HepG2 (cell line): ENCODE results near the gene BMERB1. TPM values are rescaled to one million over a fixed set of nuclear protein-coding genes. Genes with fewer than 3 reads are reported as not detected.

ENCODE experiments used
- ATAC-seq: fragments of 200-7000 bp; cut with Tn5 transposase; 3 replicates; pipeline ENCODE4 v1.9.1; 2020; ENCODE audit warnings: mild to moderate bottlenecking, moderate library complexity
- BruUV-seq: library from RNA; stranded (reverse); fragments of 400-500 nt; replicated peaks from 2 replicates; lab custom pipeline; 2021; lab: Mats Ljungman, UMichigan
- CTCF ChIA-PET: fragments of 300-600 bp; formaldehyde crosslinking; extraction: SDS; loops from one replicate; lab custom pipeline; 2021; ENCODE audit warnings: low total read pairs, inconsistent platforms, low intra/inter-chr PET ratio; lab: Yijun Ruan, JAX
- POLR2A ChIA-PET: fragments of 350-600 bp; sonication (Branson Sonifier 250); formaldehyde crosslinking; loops from one replicate; lab custom pipeline; 2020; ENCODE audit warnings: antibody characterized with exemption, inconsistent platforms; lab: Yijun Ruan, JAX
- DNase-seq: peaks from one replicate; pipeline ENCODE4 v3.0.0-alpha.2; 2015; ENCODE audit warnings: low spot score
- FAIRE-seq: peaks from 3 replicates; lab custom pipeline; 2011; peaks lifted over from hg19 to GRCh38; lab: Jason Lieb, UNC
- H2AFZ ChIP-seq: one replicate; pipeline ENCODE4 v1.6.1; 2011; ENCODE audit warnings: low read length, inconsistent platforms
- H3K27ac ChIP-seq: fragments of 300-600 bp; 3 replicates; pipeline ENCODE4 v1.8.0; 2011; ENCODE audit warnings: mixed run types, mild to moderate bottlenecking, mixed read lengths, low read length, inconsistent platforms; ENCODE audit not compliant: insufficient read depth; ENCODE audit errors: extremely low read length
- H3K27me3 ChIP-seq, 2 experiments: fragments of 200-600 bp in 1 of 2; 2 replicates in 1 of 2; 3 replicates in 1 of 2; pipeline versions ENCODE4 v1.6.0 to v1.8.0; 2011; ENCODE audit warnings: low read length in 2 of 2, mild to moderate bottlenecking in 2 of 2, moderate library complexity in 2 of 2, inconsistent platforms in 1 of 2; ENCODE audit not compliant: insufficient read depth in 2 of 2, control insufficient read depth in 1 of 2
- H3K36me3 ChIP-seq, 2 experiments: fragments of 200-600 bp in 1 of 2; replicated peaks in 1 of 2; 2 replicates in 1 of 2; 3 replicates in 1 of 2; pipeline versions ENCODE4 v1.5.1 to v1.8.0; 2011; ENCODE audit warnings: low read length in 2 of 2, inconsistent platforms in 1 of 2; ENCODE audit not compliant: insufficient read depth in 2 of 2, control insufficient read depth in 1 of 2
- H3K4me1 ChIP-seq: 2 replicates; pipeline ENCODE4 v1.5.1; 2012; ENCODE audit warnings: low read length, inconsistent platforms; ENCODE audit not compliant: insufficient read depth
- H3K4me2 ChIP-seq: 2 replicates; pipeline ENCODE4 v1.6.0; 2011; ENCODE audit warnings: low read depth, low read length, inconsistent platforms
- H3K4me3 ChIP-seq, 3 experiments: fragments of 200-600 bp in 1 of 3; sonication (generic), shearing (Covaris generic) in 1 of 3; replicated peaks in 1 of 3; 2 replicates each; pipeline ENCODE4 v1.5.1; 2011 to 2016; ENCODE audit warnings: low read length in 3 of 3, inconsistent platforms in 2 of 3, low read depth in 2 of 3, mild to moderate bottlenecking in 2 of 3, control low read depth in 1 of 3, mixed read lengths in 1 of 3; ENCODE audit not compliant: insufficient read depth in 1 of 3
- H3K79me2 ChIP-seq: one replicate; pipeline ENCODE4 v1.6.1; 2011; ENCODE audit warnings: low read length, inconsistent platforms; ENCODE audit not compliant: insufficient read depth
- H3K9ac ChIP-seq: 2 replicates; pipeline ENCODE4 v1.6.0; 2011; ENCODE audit warnings: mild to moderate bottlenecking, low read depth, low read length, inconsistent platforms; ENCODE audit not compliant: insufficient read depth
- H3K9me3 ChIP-seq: 2 replicates; pipeline ENCODE4 v1.5.1; 2012; ENCODE audit warnings: mild to moderate bottlenecking, low read length
- H4K20me1 ChIP-seq: 2 replicates; pipeline ENCODE4 v1.6.0; 2011; ENCODE audit warnings: inconsistent platforms, mild to moderate bottlenecking, low read length, moderate library complexity; ENCODE audit not compliant: insufficient read depth
- ARNT ChIP-seq: fragments of 450-650 bp; IDR thresholded peaks from 2 replicates; pipeline ENCODE4 v1.6.1; 2017
- ATF7 ChIP-seq, 2 experiments: fragments of 450-650 bp in 1 of 2; sonication (generic) in 1 of 2; formaldehyde crosslinking in 1 of 2; IDR thresholded peaks; 2 replicates each; pipeline versions ENCODE4 v1.4.0 to v1.6.1; 2016 to 2020; ENCODE audit warnings: antibody characterized with exemption in 1 of 2, mild to moderate bottlenecking in 1 of 2, missing genetic modification reagents in 1 of 2
- CEBPB ChIP-seq: IDR thresholded peaks from 2 replicates; pipeline ENCODE4 v1.6.1; 2011; ENCODE audit warnings: low read depth, low read length, improper control_type of control experiment, borderline replicate concordance
- FOXA1 ChIP-seq, 2 experiments: fragments of 450-650 bp in 1 of 2; sonication (generic) in 1 of 2; formaldehyde crosslinking in 1 of 2; IDR thresholded peaks; 2 replicates each; pipeline versions ENCODE4 v1.4.0 to v1.6.1; 2016 to 2020; ENCODE audit warnings: missing genetic modification reagents in 1 of 2
- GLI4 ChIP-seq: sonication (generic); formaldehyde crosslinking; IDR thresholded peaks from 2 replicates; pipeline ENCODE4 v1.5.1; 2020; ENCODE audit warnings: missing genetic modification reagents, mild to moderate bottlenecking, moderate library complexity, borderline replicate concordance
- IRF2 ChIP-seq: IDR thresholded peaks from 2 replicates; pipeline ENCODE4 v1.6.1; 2018; ENCODE audit warnings: missing genetic modification reagents, missing compliant biosample characterization
- POLR2AphosphoS5 ChIP-seq: IDR thresholded peaks from 2 replicates; pipeline ENCODE4 v1.6.1; 2012; ENCODE audit warnings: low read depth, low read length
- ZFP82 ChIP-seq: sonication (generic); formaldehyde crosslinking; IDR thresholded peaks from 2 replicates; pipeline ENCODE4 v1.5.1; 2020; ENCODE audit warnings: mild to moderate bottlenecking, missing genetic modification reagents, borderline replicate concordance
- ZNF883 ChIP-seq: sonication (generic); formaldehyde crosslinking; IDR thresholded peaks from 2 replicates; pipeline ENCODE4 v1.5.1; 2020; ENCODE audit warnings: mild to moderate bottlenecking, missing genetic modification reagents; ENCODE audit errors: not compliant biosample characterization
- WGBS: methylation state at CpG from one replicate; pipeline ENCODE4 v1.1.6; 2017; ENCODE audit warnings: low lambda C conversion rate; 5-methylcytosine and 5-hydroxymethylcytosine counted together
- in situ Hi-C: cut with HindIII; loops from 2 replicates; pipeline ENCODE4 v1.10.0; 2017; ENCODE audit warnings: low pct_unique_long_range_greater_than_20kb; ENCODE audit not compliant: extremely low pct_ligation_motif_present
- intact Hi-C: fragments of 100-400 bp; cut with micrococcal nuclease; formaldehyde crosslinking; loops from one replicate; pipeline ENCODE4 v1.10.0; 2022; ENCODE audit not compliant: unreplicated experiment
- polyA plus RNA-seq, 8 experiments: library from polyadenylated mRNA; depleted of rRNA in 3 of 8; stranded (reverse) in 7 of 8; unstranded in 1 of 8; fragments of >200 nt; fragmentation: Illumina TruSeq in 4 of 8; extraction: Trizol in 4 of 8; gene quantifications; 2 replicates each; pipeline versions ENCODE4 v1.2.1 to v1.2.3, GENCODE V29; 2011 to 2016; ENCODE audit warnings: low read depth in 4 of 8, missing spikeins in 1 of 8, mixed read lengths in 1 of 8; ENCODE audit not compliant: insufficient read depth in 1 of 8
- total RNA-seq, 5 experiments: library from RNA; depleted of rRNA; stranded (reverse); fragments of >200 nt; fragmentation: Illumina TruSeq; extraction: Trizol; gene quantifications; 2 replicates each; pipeline ENCODE4 v1.2.3, GENCODE V29; 2016; ENCODE audit warnings: low read depth in 1 of 5
- TF ChIP-seq, protein P1 (sequence below): sonication (generic); formaldehyde crosslinking; IDR thresholded peaks from 2 replicates; pipeline ENCODE4 v1.5.1; 2020; ENCODE audit warnings: mild to moderate bottlenecking, missing genetic modification reagents, moderate library complexity

The BMERB1 gene
- total and polyA plus RNA-seq, 2 of the 13 experiments (the other 11 are each of a cell fraction or from before 2014, with no cell fraction given): 1.4 TPM

DNA sequence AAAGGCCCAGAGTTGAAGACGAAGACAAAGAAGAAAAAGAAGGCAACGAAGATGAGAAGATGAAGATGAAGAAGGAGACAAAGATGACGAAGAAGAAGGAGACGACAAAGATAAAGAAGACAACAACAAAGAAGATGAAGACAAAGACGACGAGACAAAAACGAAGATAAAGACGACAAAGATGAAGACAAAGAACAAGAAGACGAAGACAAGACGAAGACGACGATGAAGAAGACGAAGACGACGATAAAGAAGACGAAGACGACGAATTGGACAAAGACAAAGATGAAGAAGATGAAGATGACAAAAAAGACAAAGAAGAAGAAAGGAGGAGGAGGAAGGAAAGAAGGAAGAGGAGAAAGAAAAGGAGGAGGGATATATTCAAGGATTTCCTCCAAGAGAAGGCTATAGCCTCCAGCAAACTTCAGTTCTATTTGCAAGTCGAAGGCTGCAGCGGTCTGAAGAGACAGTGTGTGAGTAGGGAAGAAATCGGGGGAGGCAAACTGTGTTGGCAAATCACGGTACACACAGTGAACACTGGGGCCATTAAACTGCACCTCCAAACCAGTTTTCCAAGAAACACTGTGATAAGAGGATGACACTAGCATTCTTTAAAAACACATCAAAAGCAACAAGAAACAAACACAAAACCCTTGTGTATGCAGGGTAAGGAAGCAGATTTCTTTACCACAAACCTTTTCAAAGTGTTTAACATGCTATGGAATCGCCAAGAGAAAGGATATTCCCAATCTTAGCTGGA lies 168.1 kb downstream of the BMERB1 start:
- 96% methylated on average over 23 of the region's 23 CpGs for WGBS
- H3K4me1 ChIP-seq: peaks cover 12% of the 10 kb centered on the region
- TF ChIP-seq IRF2 (CRISPR knock-in tag): no peak
- 0 out of 2 replicates have a peak, but pooled peaks have one; percentile 4 for TF ChIP-seq FOXA1 (IDR thresholded peaks at IDR 0.05)
- no peak for TF ChIP-seq FOXA1 (CRISPR knock-in tag; IDR thresholded peaks at IDR 0.05)
- peak; percentile 10; the same call in 1 of the 2 replicates for TF ChIP-seq ARNT

DNA sequence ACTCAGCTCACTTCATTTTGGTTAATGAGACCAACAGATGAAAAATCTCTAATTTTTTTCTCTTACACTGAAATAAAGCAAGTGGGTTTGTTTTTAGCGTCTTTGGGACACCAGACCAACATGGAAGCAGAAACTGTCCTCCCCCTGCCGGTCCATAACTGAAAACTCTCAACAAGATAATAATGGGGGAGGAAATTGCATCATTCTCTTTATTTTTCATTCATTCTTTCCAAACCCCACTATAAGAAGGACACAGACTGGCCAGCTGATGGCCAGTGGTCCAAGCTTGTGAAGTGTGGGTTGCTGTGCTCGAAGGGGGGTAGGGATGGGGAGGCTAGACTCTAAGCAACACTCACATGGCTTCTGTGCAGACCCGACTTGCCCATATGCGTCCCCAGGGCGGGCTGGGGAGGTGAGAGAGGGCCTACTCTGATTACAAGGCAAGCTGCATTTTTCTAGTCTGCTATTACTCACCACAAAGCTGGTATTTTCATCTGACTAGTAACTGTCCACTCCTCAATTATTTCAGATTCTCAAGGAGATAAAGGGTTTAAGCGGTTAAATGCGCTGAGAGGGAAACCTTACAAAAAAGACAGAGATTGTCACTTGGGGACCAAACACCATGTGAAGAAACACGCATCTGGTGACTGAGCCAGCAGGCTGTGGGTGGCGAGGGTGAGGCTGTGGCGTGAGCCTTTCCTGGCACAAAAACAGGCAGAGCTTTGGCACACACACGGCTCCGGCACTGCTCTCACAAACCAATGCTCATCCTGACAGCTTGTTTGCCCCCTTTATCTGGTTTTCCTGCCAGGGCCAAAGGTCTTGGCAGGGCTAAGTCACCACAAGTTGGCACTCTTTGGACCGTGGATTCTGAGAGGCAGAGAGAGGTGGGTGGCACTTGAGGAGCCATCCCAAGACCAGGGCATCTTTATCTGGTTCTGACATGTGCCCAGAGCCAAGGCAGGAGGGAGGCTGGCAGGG lies 170.4 kb downstream of the BMERB1 start:
- CTCF ChIA-PET: no interaction called here
- no TSS peak for BruUV-seq

More for the DNA sequence above, 168.1 kb downstream of the BMERB1 start:
- Histone ChIP-seq H3K4me3 (no peak overlapping the region), H3K27me3 (no peaks in the 10 kb centered on the region), H3K4me2 (no peak overlapping the region), H3K9me3 (no peaks in the 10 kb centered on the region), H4K20me1 (no peaks in the 10 kb centered on the region), H3K36me3 (peaks cover 52 to 81% of the 10 kb centered on the region in 2 experiments), H3K79me2 (no peaks in the 10 kb centered on the region), H3K27ac (no peak overlapping the region), H3K9ac (no peak overlapping the region), H2AFZ (no peak overlapping the region)
- ChIA-PET POLR2A (no interaction called here), CTCF (no interaction called here)
- no TSS peak for BruUV-seq
- no peak for ATAC-seq
- intact Hi-C loops: no loop called here
- FAIRE-seq: peak; percentile 56
- in situ Hi-C loops: no loop called here
- no peak for DNase-seq

More for the DNA sequence above, 170.4 kb downstream of the BMERB1 start:
- peak; percentile 18 for TF ChIP-seq ZNF883 (CRISPR knock-in tag)
- TF ChIP-seq, protein P1, sequence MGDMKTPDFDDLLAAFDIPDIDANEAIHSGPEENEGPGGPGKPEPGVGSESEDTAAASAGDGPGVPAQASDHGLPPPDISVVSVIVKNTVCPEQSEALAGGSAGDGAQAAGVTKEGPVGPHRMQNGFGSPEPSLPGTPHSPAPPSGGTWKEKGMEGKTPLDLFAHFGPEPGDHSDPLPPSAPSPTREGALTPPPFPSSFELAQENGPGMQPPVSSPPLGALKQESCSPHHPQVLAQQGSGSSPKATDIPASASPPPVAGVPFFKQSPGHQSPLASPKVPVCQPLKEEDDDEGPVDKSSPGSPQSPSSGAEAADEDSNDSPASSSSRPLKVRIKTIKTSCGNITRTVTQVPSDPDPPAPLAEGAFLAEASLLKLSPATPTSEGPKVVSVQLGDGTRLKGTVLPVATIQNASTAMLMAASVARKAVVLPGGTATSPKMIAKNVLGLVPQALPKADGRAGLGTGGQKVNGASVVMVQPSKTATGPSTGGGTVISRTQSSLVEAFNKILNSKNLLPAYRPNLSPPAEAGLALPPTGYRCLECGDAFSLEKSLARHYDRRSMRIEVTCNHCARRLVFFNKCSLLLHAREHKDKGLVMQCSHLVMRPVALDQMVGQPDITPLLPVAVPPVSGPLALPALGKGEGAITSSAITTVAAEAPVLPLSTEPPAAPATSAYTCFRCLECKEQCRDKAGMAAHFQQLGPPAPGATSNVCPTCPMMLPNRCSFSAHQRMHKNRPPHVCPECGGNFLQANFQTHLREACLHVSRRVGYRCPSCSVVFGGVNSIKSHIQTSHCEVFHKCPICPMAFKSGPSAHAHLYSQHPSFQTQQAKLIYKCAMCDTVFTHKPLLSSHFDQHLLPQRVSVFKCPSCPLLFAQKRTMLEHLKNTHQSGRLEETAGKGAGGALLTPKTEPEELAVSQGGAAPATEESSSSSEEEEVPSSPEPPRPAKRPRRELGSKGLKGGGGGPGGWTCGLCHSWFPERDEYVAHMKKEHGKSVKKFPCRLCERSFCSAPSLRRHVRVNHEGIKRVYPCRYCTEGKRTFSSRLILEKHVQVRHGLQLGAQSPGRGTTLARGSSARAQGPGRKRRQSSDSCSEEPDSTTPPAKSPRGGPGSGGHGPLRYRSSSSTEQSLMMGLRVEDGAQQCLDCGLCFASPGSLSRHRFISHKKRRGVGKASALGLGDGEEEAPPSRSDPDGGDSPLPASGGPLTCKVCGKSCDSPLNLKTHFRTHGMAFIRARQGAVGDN (CRISPR knock-in tag): peak; percentile 34; the same call in 1 of the 2 replicates
- 0 out of 2 replicates have a peak, but pooled peaks have one; percentile 31 for TF ChIP-seq GLI4 (CRISPR knock-in tag)
- TF ChIP-seq ATF7 (IDR thresholded peaks at IDR 0.05): peak; percentile 37; the same call in 1 of the 2 replicates
- no peak for TF ChIP-seq ATF7 (CRISPR knock-in tag; IDR thresholded peaks at IDR 0.05)
- TF ChIP-seq POLR2AphosphoS5: no peak
- TF ChIP-seq CEBPB: peak; percentile 48; the same call in 1 of the 2 replicates
- TF ChIP-seq ZFP82 (CRISPR knock-in tag): no peak
- TF ChIP-seq, all 625 proteins: peak for 5
- H2AFZ ChIP-seq: no peak overlapping the region
- no peak overlapping the region for H3K4me2 ChIP-seq
- no peaks in the 10 kb centered on the region for H3K79me2 ChIP-seq
- no peaks in the 10 kb centered on the region for H3K27me3 ChIP-seq
- ATAC-seq (no peak), FAIRE-seq (no peak), DNase-seq (no peak)
- H3K36me3 ChIP-seq: peaks cover 42 to 67% of the 10 kb centered on the region in 2 experiments
- H3K4me3 ChIP-seq: no peak overlapping the region
- H3K27ac ChIP-seq: no peak overlapping the region
- peaks cover 35% of the 10 kb centered on the region for H3K4me1 ChIP-seq
- in situ Hi-C loops (no loop called here), intact Hi-C loops (no loop called here)
- H3K9ac ChIP-seq: no peak overlapping the region
- H4K20me1 ChIP-seq: no peaks in the 10 kb centered on the region
- POLR2A ChIA-PET: interaction anchor here (0.7 to 1.2 kb wide), 3 partner anchors 15 to 38 kb away, joined by 3 read pairs; partner anchors contain the start of gene MARF1
- no peaks in the 10 kb centered on the region for H3K9me3 ChIP-seq
- 97% methylated on average over 14 of the region's 14 CpGs for WGBS
